Measurements from ENCODE around the gene PCDHA10.
"Not testable (repeated sequence)": the region's sequence is repeated elsewhere in the genome, so short reads cannot be mapped to it uniquely, and the experiment has no call there.

Gene PCDHA10, protein sequence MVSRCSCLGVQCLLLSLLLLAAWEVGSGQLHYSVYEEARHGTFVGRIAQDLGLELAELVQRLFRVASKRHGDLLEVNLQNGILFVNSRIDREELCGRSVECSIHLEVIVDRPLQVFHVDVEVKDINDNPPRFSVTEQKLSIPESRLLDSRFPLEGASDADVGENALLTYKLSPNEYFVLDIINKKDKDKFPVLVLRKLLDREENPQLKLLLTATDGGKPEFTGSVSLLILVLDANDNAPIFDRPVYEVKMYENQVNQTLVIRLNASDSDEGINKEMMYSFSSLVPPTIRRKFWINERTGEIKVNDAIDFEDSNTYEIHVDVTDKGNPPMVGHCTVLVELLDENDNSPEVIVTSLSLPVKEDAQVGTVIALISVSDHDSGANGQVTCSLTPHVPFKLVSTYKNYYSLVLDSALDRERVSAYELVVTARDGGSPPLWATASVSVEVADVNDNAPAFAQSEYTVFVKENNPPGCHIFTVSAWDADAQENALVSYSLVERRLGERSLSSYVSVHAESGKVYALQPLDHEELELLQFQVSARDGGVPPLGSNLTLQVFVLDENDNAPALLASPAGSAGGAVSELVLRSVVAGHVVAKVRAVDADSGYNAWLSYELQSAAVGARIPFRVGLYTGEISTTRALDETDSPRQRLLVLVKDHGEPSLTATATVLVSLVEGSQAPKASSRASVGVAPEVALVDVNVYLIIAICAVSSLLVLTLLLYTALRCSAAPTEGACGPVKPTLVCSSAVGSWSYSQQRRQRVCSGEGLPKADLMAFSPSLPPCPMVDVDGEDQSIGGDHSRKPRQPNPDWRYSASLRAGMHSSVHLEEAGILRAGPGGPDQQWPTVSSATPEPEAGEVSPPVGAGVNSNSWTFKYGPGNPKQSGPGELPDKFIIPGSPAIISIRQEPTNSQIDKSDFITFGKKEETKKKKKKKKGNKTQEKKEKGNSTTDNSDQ

DNA sequence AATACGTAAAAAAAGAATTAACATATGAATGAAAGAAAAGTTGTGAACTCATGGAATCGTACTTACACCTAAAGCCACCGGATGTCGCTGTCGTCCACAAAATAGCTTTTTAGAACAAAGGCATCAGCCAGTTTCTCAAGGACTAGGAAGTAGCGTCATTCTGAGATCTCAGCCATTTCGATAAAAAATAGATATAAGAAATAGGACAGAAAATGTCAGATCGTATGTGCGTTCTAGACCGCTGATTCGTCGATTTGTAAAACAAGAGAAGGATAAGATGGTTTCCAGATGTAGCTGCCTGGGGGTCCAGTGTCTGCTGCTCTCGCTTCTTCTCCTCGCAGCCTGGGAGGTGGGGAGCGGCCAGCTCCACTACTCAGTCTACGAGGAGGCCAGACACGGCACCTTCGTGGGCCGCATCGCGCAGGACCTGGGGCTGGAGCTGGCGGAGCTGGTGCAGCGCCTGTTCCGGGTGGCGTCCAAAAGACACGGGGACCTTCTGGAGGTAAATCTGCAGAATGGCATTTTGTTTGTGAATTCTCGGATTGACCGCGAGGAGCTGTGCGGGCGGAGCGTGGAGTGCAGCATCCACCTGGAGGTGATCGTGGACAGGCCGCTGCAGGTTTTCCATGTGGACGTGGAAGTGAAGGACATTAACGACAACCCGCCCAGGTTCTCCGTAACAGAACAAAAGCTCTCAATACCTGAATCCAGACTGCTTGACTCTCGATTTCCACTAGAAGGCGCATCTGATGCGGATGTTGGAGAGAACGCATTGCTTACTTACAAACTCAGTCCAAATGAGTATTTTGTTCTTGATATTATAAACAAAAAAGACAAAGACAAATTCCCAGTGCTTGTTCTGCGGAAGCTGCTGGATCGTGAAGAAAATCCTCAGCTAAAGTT lies at the start of gene PCDHA10:
PCDHA10 (plus strand) TSS at position 126 of the 903 bp plus-strand sequence; CDS start at position 278, 152 bp downstream.
- DNase-seq = no peak

- no peak for DNase-seq
These were observed 48.6 kb upstream of the PCDHA10 start, which contains the start of gene PCDHA4 for GRCh38 chr5:140806834-140807775. Gene PCDHA4 (plus strand): TSS chr5:140807068.

DNA sequence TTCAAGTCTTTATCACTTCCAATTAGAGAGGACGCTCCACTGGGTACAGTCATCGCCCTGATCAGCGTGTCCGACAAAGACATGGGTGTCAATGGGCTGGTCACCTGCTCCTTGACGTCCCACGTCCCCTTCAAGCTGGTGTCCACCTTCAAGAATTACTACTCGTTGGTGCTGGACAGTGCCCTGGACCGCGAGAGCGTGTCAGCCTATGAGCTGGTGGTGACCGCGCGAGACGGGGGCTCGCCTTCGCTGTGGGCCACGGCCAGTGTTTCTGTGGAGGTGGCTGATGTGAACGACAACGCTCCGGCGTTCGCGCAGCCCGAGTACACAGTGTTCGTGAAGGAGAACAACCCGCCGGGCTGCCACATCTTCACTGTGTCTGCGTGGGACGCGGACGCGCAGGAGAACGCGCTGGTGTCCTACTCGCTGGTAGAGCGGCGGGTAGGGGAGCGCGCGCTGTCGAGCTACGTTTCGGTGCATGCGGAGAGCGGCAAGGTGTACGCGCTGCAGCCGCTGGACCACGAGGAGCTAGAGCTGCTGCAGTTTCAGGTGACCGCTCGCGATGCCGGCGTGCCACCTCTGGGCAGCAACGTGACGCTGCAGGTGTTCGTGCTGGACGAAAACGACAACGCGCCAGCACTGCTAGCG lies 47.3 kb upstream of the PCDHA10 start:
- DNase-seq = not testable (repeated sequence)

DNA sequence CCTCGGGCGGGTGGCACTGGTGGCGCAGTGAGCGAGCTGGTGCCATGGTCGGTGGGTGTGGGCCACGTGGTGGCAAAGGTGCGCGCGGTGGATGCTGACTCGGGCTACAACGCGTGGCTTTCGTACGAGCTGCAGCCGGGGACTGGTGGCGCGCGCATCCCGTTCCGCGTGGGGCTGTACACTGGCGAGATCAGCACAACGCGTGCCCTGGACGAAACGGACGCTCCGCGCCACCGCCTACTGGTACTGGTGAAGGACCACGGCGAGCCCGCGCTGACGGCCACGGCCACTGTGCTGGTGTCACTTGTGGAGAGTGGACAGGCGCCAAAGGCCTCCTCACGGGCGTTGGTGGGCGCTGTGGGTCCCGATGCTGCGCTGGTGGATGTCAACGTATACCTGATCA lies 46.8 kb upstream of the PCDHA10 start:
- no peak for DNase-seq

DNA sequence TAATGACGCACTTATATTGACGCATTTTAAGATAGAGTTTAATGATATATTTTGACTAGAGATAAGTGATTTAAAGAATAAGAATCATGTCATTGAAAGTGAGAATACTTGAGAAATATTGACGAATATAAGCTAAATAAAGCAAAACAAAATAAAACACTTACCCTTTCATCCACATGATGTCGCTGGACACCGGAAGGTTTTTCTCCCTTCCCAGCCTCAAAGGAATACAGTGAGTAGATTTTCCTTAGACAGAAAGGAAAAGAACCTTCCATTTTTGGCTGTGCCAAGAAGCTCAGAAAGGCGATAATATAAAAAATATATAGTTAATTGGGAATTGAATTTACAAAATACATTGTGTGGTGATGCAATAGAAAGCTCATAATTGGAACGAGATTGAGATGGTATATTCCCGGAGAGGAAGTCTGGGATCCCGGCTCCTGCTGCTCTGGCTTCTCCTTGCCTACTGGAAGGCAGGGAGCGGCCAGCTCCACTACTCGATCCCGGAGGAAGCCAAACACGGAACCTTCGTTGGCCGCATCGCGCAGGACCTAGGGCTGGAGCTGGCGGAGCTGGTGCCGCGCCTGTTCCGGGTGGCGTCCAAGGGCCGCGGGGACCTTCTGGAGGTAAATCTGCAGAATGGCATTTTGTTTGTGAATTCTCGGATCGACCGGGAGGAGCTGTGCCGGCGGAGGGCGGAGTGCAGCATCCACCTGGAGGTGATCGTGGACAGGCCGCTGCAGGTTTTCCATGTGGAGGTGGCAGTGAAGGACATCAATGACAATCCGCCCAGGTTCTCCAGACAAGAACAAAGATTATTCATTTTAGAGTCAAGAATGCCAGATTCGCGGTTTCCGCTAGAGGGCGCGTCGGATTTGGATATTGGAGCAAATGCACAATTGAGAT lies 34.1 kb upstream of the PCDHA10 start, which contains the start of gene PCDHA5:
PCDHA5 (plus strand) TSS at position 239 of the 906 bp plus-strand sequence.
- peak; percentile 66 for DNase-seq

- DNase-seq = no peak
These were observed 33.4 kb upstream of the PCDHA10 start for GRCh38 chr5:140822281-140822629.

- DNase-seq = not testable (repeated sequence)
These were observed 32.7 kb upstream of the PCDHA10 start for GRCh38 chr5:140822969-140823368.

DNA sequence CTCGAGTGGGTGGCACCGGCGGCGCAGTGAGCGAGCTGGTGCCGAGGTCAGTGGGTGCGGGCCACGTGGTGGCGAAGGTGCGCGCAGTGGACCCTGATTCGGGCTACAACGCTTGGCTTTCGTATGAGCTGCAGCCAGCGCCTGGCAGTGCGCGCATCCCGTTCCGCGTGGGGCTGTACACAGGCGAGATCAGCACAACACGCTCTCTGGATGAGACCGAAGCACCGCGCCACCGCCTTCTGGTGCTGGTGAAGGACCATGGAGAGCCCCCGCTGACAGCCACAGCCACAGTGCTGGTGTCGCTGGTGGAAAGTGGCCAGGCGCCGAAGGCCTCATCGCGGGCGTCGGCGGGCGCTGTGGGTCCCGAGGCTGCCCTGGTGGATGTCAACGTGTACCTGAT lies 32.2 kb upstream of the PCDHA10 start:
- no peak for DNase-seq

- no peak for DNase-seq
These were observed 27.9 kb upstream of the PCDHA10 start, which contains the start of gene PCDHA6 for GRCh38 chr5:140827704-140828361. Gene PCDHA6 (plus strand): TSS chr5:140827960. CDS start chr5:140828092, 132 bp downstream.

DNA sequence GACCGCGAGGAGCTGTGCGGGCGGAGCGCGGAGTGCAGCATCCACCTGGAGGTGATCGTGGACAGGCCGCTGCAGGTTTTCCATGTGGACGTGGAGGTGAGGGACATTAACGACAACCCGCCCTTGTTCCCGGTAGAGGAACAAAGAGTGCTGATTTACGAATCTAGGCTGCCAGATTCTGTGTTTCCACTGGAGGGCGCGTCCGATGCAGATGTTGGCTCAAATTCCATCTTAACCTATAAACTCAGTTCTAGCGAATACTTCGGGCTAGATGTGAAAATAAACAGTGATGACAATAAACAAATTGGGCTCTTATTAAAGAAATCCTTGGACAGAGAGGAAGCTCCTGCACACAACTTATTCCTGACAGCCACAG lies 27.3 kb upstream of the PCDHA10 start:
- DNase-seq = no peak

DNA sequence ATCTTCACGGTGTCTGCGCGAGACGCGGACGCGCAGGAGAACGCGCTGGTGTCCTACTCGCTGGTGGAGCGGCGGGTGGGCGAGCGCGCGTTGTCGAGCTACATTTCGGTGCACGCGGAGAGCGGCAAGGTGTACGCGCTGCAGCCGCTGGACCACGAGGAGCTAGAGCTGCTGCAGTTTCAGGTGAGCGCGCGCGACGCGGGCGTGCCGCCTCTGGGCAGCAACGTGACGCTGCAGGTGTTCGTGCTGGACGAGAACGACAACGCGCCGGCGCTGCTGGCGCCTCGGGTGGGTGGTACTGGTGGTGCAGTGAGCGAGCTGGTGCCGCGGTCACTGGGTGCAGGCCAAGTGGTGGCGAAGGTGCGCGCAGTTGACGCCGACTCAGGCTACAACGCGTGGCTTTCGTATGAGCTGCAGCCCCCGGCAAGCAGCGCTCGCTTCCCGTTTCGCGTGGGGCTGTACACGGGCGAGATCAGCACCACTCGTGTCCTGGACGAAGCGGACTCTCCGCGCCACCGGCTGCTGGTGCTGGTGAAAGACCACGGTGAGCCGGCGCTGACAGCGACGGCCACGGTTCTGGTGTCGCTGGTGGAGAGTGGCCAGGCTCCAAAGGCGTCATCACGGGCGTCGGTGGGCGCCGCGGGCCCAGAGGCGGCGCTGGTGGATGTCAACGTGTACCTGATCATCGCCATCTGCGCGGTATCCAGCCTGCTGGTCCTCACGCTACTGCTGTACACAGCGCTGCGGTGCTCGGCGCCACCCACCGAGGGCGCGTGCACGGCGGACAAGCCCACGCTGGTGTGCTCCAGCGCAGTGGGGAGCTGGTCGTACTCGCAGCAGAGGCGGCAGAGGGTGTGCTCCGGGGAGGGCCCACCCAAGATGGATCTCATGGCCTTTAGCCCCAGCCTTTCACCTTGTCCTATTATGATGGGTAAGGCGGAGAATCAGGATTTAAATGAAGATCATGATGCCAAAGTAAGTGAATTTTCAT lies 25.9 kb upstream of the PCDHA10 start:
- not testable (repeated sequence) for DNase-seq

- DNase-seq = no peak
These were observed 21.7 kb upstream of the PCDHA10 start, which contains the start of gene PCDHA7 for GRCh38 chr5:140833993-140834392. Gene PCDHA7 (plus strand): TSS chr5:140834269. CDS start chr5:140834384, 115 bp downstream.

DNA sequence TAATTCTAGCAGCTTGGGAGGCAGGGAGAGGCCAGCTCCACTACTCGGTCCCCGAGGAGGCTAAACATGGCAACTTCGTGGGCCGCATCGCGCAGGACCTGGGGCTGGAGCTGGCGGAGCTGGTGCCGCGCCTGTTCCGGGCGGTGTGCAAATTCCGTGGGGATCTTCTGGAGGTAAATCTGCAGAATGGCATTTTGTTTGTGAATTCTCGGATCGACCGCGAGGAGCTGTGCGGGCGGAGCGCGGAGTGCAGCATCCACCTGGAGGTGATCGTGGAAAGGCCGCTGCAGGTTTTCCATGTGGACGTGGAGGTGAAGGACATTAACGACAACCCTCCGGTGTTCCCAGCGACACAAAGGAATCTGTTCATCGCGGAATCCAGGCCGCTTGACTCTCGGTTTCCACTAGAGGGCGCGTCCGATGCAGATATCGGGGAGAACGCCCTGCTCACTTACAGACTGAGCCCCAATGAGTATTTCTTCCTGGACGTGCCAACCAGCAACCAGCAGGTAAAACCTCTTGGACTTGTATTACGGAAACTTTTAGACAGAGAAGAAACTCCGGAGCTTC lies 21.2 kb upstream of the PCDHA10 start:
- not testable (repeated sequence) for DNase-seq

DNA sequence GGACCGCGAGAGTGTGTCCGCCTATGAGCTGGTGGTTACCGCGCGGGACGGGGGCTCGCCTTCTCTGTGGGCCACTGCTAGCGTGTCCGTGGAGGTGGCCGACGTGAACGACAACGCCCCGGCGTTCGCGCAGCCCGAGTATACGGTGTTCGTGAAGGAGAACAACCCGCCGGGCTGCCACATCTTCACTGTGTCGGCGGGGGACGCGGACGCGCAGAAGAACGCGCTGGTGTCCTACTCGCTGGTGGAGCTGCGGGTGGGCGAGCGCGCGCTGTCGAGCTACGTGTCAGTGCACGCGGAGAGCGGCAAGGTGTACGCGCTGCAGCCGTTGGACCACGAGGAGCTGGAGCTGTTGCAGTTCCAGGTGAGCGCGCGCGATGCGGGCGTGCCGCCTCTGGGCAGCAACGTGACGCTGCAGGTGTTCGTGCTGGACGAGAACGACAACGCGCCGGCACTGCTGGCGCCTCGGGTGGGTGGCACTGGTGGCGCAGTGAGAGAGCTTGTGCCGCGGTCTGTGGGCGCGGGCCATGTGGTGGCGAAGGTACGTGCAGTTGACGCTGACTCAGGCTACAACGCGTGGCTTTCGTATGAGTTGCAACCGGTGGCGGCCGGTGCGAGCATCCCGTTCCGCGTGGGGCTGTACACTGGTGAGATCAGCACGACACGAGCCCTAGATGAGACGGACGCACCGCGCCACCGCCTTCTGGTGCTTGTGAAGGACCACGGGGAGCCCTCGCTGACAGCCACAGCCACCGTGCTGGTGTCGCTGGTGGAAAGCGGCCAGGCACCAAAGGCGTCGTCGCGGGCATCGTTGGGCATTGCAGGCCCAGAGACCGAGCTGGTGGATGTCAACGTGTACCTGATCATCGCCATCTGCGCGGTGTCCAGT lies 19.8 kb upstream of the PCDHA10 start:
- DNase-seq = no peak

DNA sequence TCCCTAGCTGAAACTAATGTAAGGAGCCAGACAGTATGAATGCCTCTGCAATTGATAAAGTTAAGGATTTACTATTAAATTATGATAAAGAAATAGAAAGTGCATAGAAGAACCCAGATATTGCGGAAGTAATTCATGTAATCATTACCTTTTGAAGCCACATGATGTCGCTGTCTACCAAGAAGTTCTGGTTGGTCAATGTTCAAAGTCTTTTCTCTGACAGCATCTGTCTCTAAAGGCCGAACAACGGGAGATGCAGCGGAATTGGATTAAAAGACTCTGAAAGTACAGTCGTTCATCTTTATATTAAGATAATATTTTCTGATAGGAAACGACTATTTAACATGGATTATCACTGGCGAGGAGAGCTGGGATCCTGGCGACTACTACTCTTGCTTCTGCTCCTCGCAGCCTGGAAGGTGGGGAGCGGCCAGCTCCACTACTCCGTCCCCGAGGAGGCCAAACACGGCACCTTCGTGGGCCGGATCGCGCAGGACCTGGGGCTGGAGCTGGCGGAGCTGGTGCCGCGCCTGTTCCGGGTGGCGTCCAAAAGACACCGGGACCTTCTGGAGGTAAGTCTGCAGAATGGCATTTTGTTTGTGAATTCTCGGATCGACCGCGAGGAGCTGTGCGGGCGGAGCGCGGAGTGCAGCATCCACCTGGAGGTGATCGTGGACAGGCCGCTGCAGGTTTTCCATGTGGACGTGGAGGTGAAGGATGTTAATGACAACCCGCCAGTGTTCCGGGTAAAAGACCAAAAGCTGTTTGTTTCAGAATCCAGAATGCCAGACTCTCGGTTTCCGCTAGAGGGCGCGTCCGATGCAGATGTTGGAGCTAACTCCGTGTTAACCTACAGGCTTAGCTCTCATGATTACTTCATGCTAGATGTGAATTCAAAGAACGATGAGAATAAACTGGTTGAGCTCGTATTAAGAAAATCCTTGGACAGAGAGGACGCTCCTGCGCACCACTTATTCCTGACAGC lies 14.4 kb upstream of the PCDHA10 start, which contains the start of gene PCDHA8:
PCDHA8 (plus strand) TSS at position 210 of the 985 bp plus-strand sequence; CDS start at position 345, 135 bp downstream.
- DNase-seq = peak; percentile 53

All from activated CD8-positive, alpha-beta memory T cell treated with anti-CD3 and anti-CD28 coated beads, Interleukin-2, amount 50 U/mL, for 48 hours (primary cell).